Measurements from ENCODE around the gene TRMU. TPM values are rescaled to one million over a fixed set of nuclear protein-coding genes. Genes with fewer than 3 reads are reported as not detected.

TRMU gene
- polyA plus RNA-seq, 1 donor from 2014 or later, result 22.1 TPM

GRCh38 chr22:46354176-46354992 lies 18.9 kb downstream of the TRMU start:
- H3K27ac Mint-ChIP-seq, result no peak overlapping the region
- H3K36me3 Mint-ChIP-seq, result peaks cover 2% of the 10 kb centered on the region
- no peaks in the 10 kb centered on the region for H3K27me3 Mint-ChIP-seq
- no peak overlapping the region for H3K4me3 Mint-ChIP-seq
- H3K4me1 Mint-ChIP-seq, result peaks cover 0 to 7% (median 6%) of the 10 kb centered on the region in 3 donors
- H3K9me3 Mint-ChIP-seq, result no peaks in the 10 kb centered on the region

GRCh38 chr22:46354993-46355305 lies 19.4 kb downstream of the TRMU start:
- Mint-ChIP-seq H3K4me3 (no peak overlapping the region), H3K36me3 (peaks cover 1% of the 10 kb centered on the region), H3K4me1 (peaks cover 0 to 5% (median 4%) of the 10 kb centered on the region in 3 donors), H3K27ac (peak overlapping the region in 1 of 3 donors; percentile 70), H3K27me3 (no peaks in the 10 kb centered on the region), H3K9me3 (no peaks in the 10 kb centered on the region)

- Mint-ChIP-seq H3K36me3 (peaks cover 1% of the 10 kb centered on the region), H3K27ac (peak overlapping the region in 2 of 3 donors; percentile 70 to 81), H3K4me3 (peak overlapping the region in 1 of 4 donors; percentile 29), H3K4me1 (peaks cover 0 to 5% (median 4%) of the 10 kb centered on the region in 3 donors), H3K27me3 (no peaks in the 10 kb centered on the region), H3K9me3 (no peaks in the 10 kb centered on the region)
Observed at GRCh38 chr22:46355369-46355995, 20.0 kb downstream of the TRMU start.

GRCh38 chr22:46355996-46356471 lies 20.5 kb downstream of the TRMU start:
- H3K27ac Mint-ChIP-seq, result no peak overlapping the region
- H3K4me1 Mint-ChIP-seq, result peaks cover 0 to 5% (median 4%) of the 10 kb centered on the region in 3 donors
- H3K36me3 Mint-ChIP-seq, result peaks cover 3% of the 10 kb centered on the region
- H3K27me3 Mint-ChIP-seq, result no peaks in the 10 kb centered on the region
- H3K9me3 Mint-ChIP-seq, result no peaks in the 10 kb centered on the region
- H3K4me3 Mint-ChIP-seq, result no peak overlapping the region

- Mint-ChIP-seq H3K4me3 (no peak overlapping the region), H3K36me3 (peaks cover 3% of the 10 kb centered on the region), H3K4me1 (peaks cover 0 to 5% (median 4%) of the 10 kb centered on the region in 3 donors)
Observed at GRCh38 chr22:46356496-46357480, 21.3 kb downstream of the TRMU start.

GRCh38 chr22:46357711-46358520 lies 22.4 kb downstream of the TRMU start:
- H3K9me3 Mint-ChIP-seq, result no peaks in the 10 kb centered on the region
- H3K27ac Mint-ChIP-seq, result peak overlapping the region in 1 of 3 donors; percentile 35
- peaks cover 4% of the 10 kb centered on the region for H3K36me3 Mint-ChIP-seq
- peak overlapping the region in 1 of 4 donors; percentile 28 for H3K4me3 Mint-ChIP-seq
- H3K4me1 Mint-ChIP-seq, result peaks cover 5 to 7% (median 7%) of the 10 kb centered on the region in 3 donors
- no peaks in the 10 kb centered on the region for H3K27me3 Mint-ChIP-seq

More at GRCh38 chr22:46356496-46357480, 21.3 kb downstream of the TRMU start:
- no peak overlapping the region for H3K27ac Mint-ChIP-seq
- no peaks in the 10 kb centered on the region for H3K27me3 Mint-ChIP-seq
- no peaks in the 10 kb centered on the region for H3K9me3 Mint-ChIP-seq

GRCh38 chr22:46358766-46359165 lies 23.3 kb downstream of the TRMU start:
- no peaks in the 10 kb centered on the region for H3K9me3 Mint-ChIP-seq
- H3K36me3 Mint-ChIP-seq, result peaks cover 4% of the 10 kb centered on the region
- peak overlapping the region in 1 of 3 donors; percentile 35 for H3K27ac Mint-ChIP-seq
- H3K4me3 Mint-ChIP-seq, result no peak overlapping the region
- H3K27me3 Mint-ChIP-seq, result no peaks in the 10 kb centered on the region
- H3K4me1 Mint-ChIP-seq, result peaks cover 5 to 9% (median 7%) of the 10 kb centered on the region in 3 donors

- Mint-ChIP-seq H3K4me1 (peaks cover 5 to 9% (median 7%) of the 10 kb centered on the region in 3 donors), H3K36me3 (peaks cover 4% of the 10 kb centered on the region), H3K27ac (peak overlapping the region in 1 of 3 donors; percentile 28), H3K4me3 (no peak overlapping the region), H3K9me3 (no peaks in the 10 kb centered on the region), H3K27me3 (no peaks in the 10 kb centered on the region)
Observed at GRCh38 chr22:46359362-46359761, 23.8 kb downstream of the TRMU start.

- Mint-ChIP-seq H3K4me1 (peaks cover 5 to 11% (median 7%) of the 10 kb centered on the region in 3 donors), H3K9me3 (no peaks in the 10 kb centered on the region), H3K27ac (peak overlapping the region in 1 of 3 donors; percentile 28), H3K27me3 (no peaks in the 10 kb centered on the region), H3K36me3 (peaks cover 4% of the 10 kb centered on the region), H3K4me3 (no peak overlapping the region)
Observed at GRCh38 chr22:46360097-46360496, 24.6 kb downstream of the TRMU start.

- H3K27ac Mint-ChIP-seq, result no peak overlapping the region
- H3K4me3 Mint-ChIP-seq, result no peak overlapping the region
- peaks cover 4% of the 10 kb centered on the region for H3K36me3 Mint-ChIP-seq
Observed at GRCh38 chr22:46360891-46361290, 25.4 kb downstream of the TRMU start.

GRCh38 chr22:46361826-46362202 lies 26.3 kb downstream of the TRMU start:
- Mint-ChIP-seq H3K27me3 (no peaks in the 10 kb centered on the region), H3K9me3 (no peaks in the 10 kb centered on the region), H3K36me3 (peaks cover 4% of the 10 kb centered on the region), H3K4me1 (peaks cover 4 to 7% (median 5%) of the 10 kb centered on the region in 3 donors), H3K27ac (peak overlapping the region in 1 of 3 donors; percentile 58), H3K4me3 (no peak overlapping the region)

More at GRCh38 chr22:46360891-46361290, 25.4 kb downstream of the TRMU start:
- Mint-ChIP-seq H3K27me3 (no peaks in the 10 kb centered on the region), H3K4me1 (peaks cover 4 to 7% (median 5%) of the 10 kb centered on the region in 3 donors), H3K9me3 (no peaks in the 10 kb centered on the region)

- Mint-ChIP-seq H3K27ac (peak overlapping the region; percentile 58 to 78 (median 66)), H3K36me3 (peaks cover 4% of the 10 kb centered on the region), H3K4me3 (peak overlapping the region in 2 of 4 donors; percentile 20 to 70), H3K27me3 (no peaks in the 10 kb centered on the region), H3K9me3 (no peaks in the 10 kb centered on the region), H3K4me1 (peaks cover 4 to 7% (median 5%) of the 10 kb centered on the region in 3 donors)
Observed at GRCh38 chr22:46362203-46362933, 26.9 kb downstream of the TRMU start.

GRCh38 chr22:46362934-46363515 lies 27.5 kb downstream of the TRMU start:
- peak overlapping the region; percentile 58 to 78 (median 66) for H3K27ac Mint-ChIP-seq
- H3K27me3 Mint-ChIP-seq, result no peaks in the 10 kb centered on the region
- H3K4me1 Mint-ChIP-seq, result peaks cover 5 to 9% (median 9%) of the 10 kb centered on the region in 3 donors
- no peaks in the 10 kb centered on the region for H3K9me3 Mint-ChIP-seq
- H3K4me3 Mint-ChIP-seq, result peak overlapping the region in 1 of 4 donors; percentile 76
- peaks cover 4% of the 10 kb centered on the region for H3K36me3 Mint-ChIP-seq
